SK-N-SH (cell line): ENCODE measurements around the gene ZNF777. TPM values are rescaled to one million over a fixed set of nuclear protein-coding genes. Genes with fewer than 3 reads are reported as not detected.
A peak's percentile ranks its signal among the peaks of the same experiment; 100 is the strongest.

Source experiments
- CTCF ChIA-PET: fragments of 300-600, 350-600 bp; formaldehyde crosslinking; extraction: SDS; loops from one replicate; lab custom pipeline; 2021; lab: Yijun Ruan, JAX
- POLR2A ChIA-PET: fragments of 350-600 bp; sonication (Branson Sonifier 250); formaldehyde crosslinking; extraction: SDS; loops from one replicate; lab custom pipeline; 2020; ENCODE audit warnings: antibody characterized with exemption, inconsistent platforms; lab: Yijun Ruan, JAX
- DNase-seq: peaks from one replicate; pipeline ENCODE4 v3.0.0; 2012
- H2AFZ ChIP-seq: fragments of 200-600 bp; sonication (generic); 2 replicates; pipeline ENCODE4 v1.8.1; 2016; ENCODE audit warnings: antibody characterized with exemption, mild to moderate bottlenecking, low read depth
- H3F3A ChIP-seq: fragments of 200-600 bp; sonication (generic); replicated peaks from 2 replicates; pipeline ENCODE3; 2016; ENCODE audit warnings: antibody characterized with exemption, mild to moderate bottlenecking; ENCODE audit not compliant: insufficient read depth
- H3K27ac ChIP-seq, 2 experiments: fragments of 200-500 bp in 1 of 2; fragments of 200-600 bp in 1 of 2; sonication (Bioruptor generic) in 1 of 2; sonication (generic), shearing (Covaris generic) in 1 of 2; 2 replicates each; pipeline versions ENCODE4 v1.5.1 to v1.6.1; 2014 to 2016; ENCODE audit warnings: low read depth in 2 of 2, inconsistent platforms in 1 of 2, low read length in 1 of 2, mild to moderate bottlenecking in 1 of 2, mixed read lengths in 1 of 2
- H3K27me3 ChIP-seq: fragments of 200-600 bp; sonication (generic), shearing (Covaris generic); 2 replicates; pipeline ENCODE4 v1.6.1; 2016; ENCODE audit warnings: mixed run types; ENCODE audit not compliant: insufficient read depth
- H3K36me3 ChIP-seq, 2 experiments: fragments of 200-500 bp in 1 of 2; fragments of 200-600 bp in 1 of 2; sonication (Bioruptor generic) in 1 of 2; sonication (generic) in 1 of 2; replicated peaks in 1 of 2; 2 replicates each; pipeline versions ENCODE3 to v1.5.1; 2014 to 2016; ENCODE audit warnings: low read length in 1 of 2, mild to moderate bottlenecking in 1 of 2; ENCODE audit not compliant: insufficient read depth in 2 of 2, control insufficient read depth in 1 of 2
- H3K4me1 ChIP-seq, 2 experiments: fragments of 200-500 bp in 1 of 2; fragments of 200-600 bp in 1 of 2; sonication (Bioruptor generic) in 1 of 2; sonication (generic), shearing (Covaris generic) in 1 of 2; 2 replicates each; pipeline versions ENCODE4 v1.5.1 to v1.6.1; 2014 to 2016; ENCODE audit warnings: low read depth in 1 of 2, low read length in 1 of 2, mixed run types in 1 of 2; ENCODE audit not compliant: insufficient read depth in 2 of 2, control insufficient read depth in 1 of 2
- H3K4me2 ChIP-seq: fragments of 200-600 bp; sonication (generic), shearing (Covaris generic); 2 replicates; pipeline ENCODE4 v1.6.1; 2017; ENCODE audit warnings: mixed run types
- H3K4me3 ChIP-seq, 2 experiments: fragments of 200-500 bp in 1 of 2; fragments of 200-600 bp in 1 of 2; sonication (Bioruptor generic) in 1 of 2; sonication (generic), shearing (Covaris generic) in 1 of 2; 2 replicates each; pipeline versions ENCODE4 v1.5.1 to v1.8.1; 2014 to 2016; ENCODE audit warnings: low read depth in 2 of 2, inconsistent platforms in 1 of 2, low read length in 1 of 2, mild to moderate bottlenecking in 1 of 2, mixed read lengths in 1 of 2, moderate library complexity in 1 of 2
- H3K79me2 ChIP-seq: fragments of 200-600 bp; sonication (generic); 2 replicates; pipeline ENCODE4 v1.8.1; 2017; ENCODE audit warnings: mild to moderate bottlenecking; ENCODE audit not compliant: insufficient read depth
- H3K9ac ChIP-seq: fragments of 200-600 bp; sonication (generic); 2 replicates; pipeline ENCODE4 v1.6.1; 2017; ENCODE audit warnings: mixed run types
- H3K9me2 ChIP-seq: fragments of 200-600 bp; sonication (generic); 2 replicates; pipeline ENCODE4 v1.6.1; 2017; ENCODE audit warnings: mixed run types
- H3K9me3 ChIP-seq: fragments of 200-600 bp; sonication (generic); 2 replicates; pipeline ENCODE4 v1.6.1; 2017; ENCODE audit warnings: mixed run types, mild to moderate bottlenecking, moderate library complexity
- H4K20me1 ChIP-seq: fragments of 200-600 bp; sonication (generic); 2 replicates; pipeline ENCODE4 v1.6.1; 2017; ENCODE audit warnings: mild to moderate bottlenecking, mixed run types; ENCODE audit not compliant: insufficient read depth
- CHD2 ChIP-seq: fragments of 150-350 bp; IDR thresholded peaks from 2 replicates; pipeline ENCODE4 v1.6.1; 2018; ENCODE audit warnings: low read length; ENCODE audit not compliant: partially characterized antibody
- FOXJ3 ChIP-seq: sonication (generic); formaldehyde crosslinking; IDR thresholded peaks from 2 replicates; pipeline ENCODE4 v1.5.1; 2020; ENCODE audit warnings: mild to moderate bottlenecking, missing genetic modification reagents
- JUND ChIP-seq: IDR thresholded peaks from 2 replicates; pipeline ENCODE4 v1.4.0; 2012
- MEF2A ChIP-seq: IDR thresholded peaks from 2 replicates; pipeline ENCODE4 v1.4.0; 2012; ENCODE audit warnings: low read depth, borderline replicate concordance
- POLR2AphosphoS5 ChIP-seq: IDR thresholded peaks from 2 replicates; pipeline ENCODE4 v1.6.1; 2012; ENCODE audit warnings: low read depth, low read length
- RCOR1 ChIP-seq: fragments of 150-350 bp; IDR thresholded peaks from 2 replicates; pipeline ENCODE4 v1.6.1; 2017; ENCODE audit warnings: antibody characterized with exemption, low read length
- SIN3A ChIP-seq: IDR thresholded peaks from 2 replicates; pipeline ENCODE4 v1.6.1; 2012; ENCODE audit warnings: low read depth, mild to moderate bottlenecking, low read length, moderate library complexity, borderline replicate concordance
- TCF12 ChIP-seq: IDR thresholded peaks from 2 replicates; pipeline ENCODE4 v1.4.0; 2012
- TEAD4 ChIP-seq: IDR thresholded peaks from 2 replicates; pipeline ENCODE4 v1.4.0; 2012; ENCODE audit warnings: mild to moderate bottlenecking, borderline replicate concordance; ENCODE audit not compliant: insufficient read depth
- WGBS: methylation state at CpG from one replicate; pipeline ENCODE4 v1.1.6; 2017; ENCODE audit warnings: low lambda C conversion rate; 5-methylcytosine and 5-hydroxymethylcytosine counted together
- polyA plus RNA-seq, 3 experiments: library from polyadenylated mRNA; depleted of rRNA; stranded (reverse); fragments of >200 nt; gene quantifications; 2 replicates each; pipeline ENCODE4 v1.2.3, GENCODE V29; 2012
- TF ChIP-seq, protein P1 (sequence below): IDR thresholded peaks from 2 replicates; pipeline ENCODE4; 2012

ZNF777 gene
- polyA plus RNA-seq, 1 of the 3 experiments (the other 2 are of a cell fraction): 6.2 TPM

DNA sequence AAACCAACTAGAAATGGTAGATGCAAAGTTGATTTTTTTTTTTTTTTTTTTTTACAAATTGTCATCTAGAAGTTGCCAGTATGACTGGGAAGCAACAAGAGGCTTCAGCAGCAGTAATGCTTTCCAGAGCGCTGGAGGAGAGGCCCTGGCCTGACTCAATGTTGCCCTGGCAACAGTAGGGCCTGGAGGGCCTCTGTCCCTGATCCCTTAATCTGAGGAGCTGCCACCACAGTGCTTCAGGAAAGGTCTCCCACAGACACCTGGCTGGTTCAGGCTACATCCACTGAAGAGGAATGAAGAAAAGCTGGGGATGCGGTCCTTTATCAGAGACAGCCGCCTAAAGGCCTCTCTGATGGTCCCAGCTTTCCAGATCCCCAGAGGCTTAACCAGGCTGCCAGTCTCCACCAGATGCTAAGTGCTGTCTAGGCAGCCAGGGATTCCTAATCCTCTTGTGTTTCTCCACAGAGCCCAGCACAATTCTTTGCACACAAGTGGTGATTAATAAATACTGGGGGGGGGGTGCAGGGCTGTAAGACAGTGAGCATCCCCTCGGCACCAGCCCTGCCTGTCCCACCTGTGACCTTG lies 33.7 kb downstream of the ZNF777 start:
- Histone ChIP-seq H4K20me1 (no peaks in the 10 kb centered on the region), H3K79me2 (no peaks in the 10 kb centered on the region), H3K4me2 (no peak overlapping the region), H2AFZ (no peak overlapping the region), H3K27ac (0 out of 4 replicates have a peak overlapping the region, but pooled peaks of 1 of the 2 experiments have one; percentile 8), H3K9me2 (no peaks in the 10 kb centered on the region), H3K9ac (no peak overlapping the region), H3K9me3 (no peaks in the 10 kb centered on the region), H3K4me1 (peaks cover 0 to 3% of the 10 kb centered on the region in 2 experiments; a peak in 1 of 4 replicates), H3K36me3 (peaks cover 13 to 21% of the 10 kb centered on the region in 2 experiments), H3K4me3 (no peak overlapping the region), H3K27me3 (no peaks in the 10 kb centered on the region), H3F3A (peaks cover 2% of the 10 kb centered on the region)
- CTCF ChIA-PET: interaction anchor here (1.1 to 1.9 kb wide), 4 partner anchors 20 to 315 kb away, joined by 3 to 8 read pairs (median 4); partner anchors contain the start of gene ZNF777
- peak; percentile 76 for DNase-seq
- POLR2A ChIA-PET: no interaction called here
- 82% methylated on average over 4 of the region's 4 CpGs for WGBS
- TF ChIP-seq, protein P1, sequence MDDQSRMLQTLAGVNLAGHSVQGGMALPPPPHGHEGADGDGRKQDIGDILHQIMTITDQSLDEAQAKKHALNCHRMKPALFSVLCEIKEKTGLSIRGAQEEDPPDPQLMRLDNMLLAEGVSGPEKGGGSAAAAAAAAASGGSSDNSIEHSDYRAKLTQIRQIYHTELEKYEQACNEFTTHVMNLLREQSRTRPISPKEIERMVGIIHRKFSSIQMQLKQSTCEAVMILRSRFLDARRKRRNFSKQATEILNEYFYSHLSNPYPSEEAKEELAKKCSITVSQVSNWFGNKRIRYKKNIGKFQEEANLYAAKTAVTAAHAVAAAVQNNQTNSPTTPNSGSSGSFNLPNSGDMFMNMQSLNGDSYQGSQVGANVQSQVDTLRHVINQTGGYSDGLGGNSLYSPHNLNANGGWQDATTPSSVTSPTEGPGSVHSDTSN: no peak
- no peak for TF ChIP-seq MEF2A
- no peak for TF ChIP-seq JUND
- TF ChIP-seq SIN3A: no peak
- TF ChIP-seq CHD2: no peak
- TF ChIP-seq POLR2AphosphoS5: no peak
- peak; percentile 9; the same call in 1 of the 2 replicates for TF ChIP-seq RCOR1
- no peak for TF ChIP-seq TCF12
- TF ChIP-seq, all 33 proteins: peak for 1

DNA sequence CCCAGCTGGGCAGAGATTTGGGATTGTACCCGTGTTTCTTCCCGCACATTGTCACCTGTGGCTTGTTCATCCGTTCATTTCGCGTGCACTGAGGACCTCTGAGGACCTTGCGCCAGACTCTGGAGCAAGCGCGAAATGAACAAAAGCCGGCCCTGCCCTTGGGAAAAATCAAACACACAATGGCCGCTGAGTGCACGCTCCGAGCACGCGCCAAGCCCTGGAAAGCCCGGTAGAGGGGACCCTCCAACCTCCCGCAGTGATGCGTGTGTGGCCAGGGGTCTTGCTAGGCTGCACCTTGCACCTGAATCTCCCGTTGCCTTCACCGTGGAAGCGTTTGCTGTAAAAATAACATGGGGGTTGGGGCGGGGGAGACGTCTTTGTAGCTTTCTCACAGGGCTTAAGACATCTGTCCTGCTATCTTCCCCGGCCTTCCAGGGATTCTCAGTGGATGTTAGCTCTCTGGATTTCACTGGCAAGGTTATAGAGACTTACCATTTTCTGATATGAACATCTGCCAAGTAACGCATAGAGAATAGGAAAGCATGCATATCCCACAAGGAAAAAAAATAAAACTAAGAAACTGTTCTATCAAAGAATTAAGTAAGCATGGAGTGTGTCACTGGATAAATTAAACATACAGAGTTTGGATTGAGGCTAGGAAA lies 37.3 kb downstream of the ZNF777 start:
- Histone ChIP-seq H2AFZ (no peak overlapping the region), H3K4me3 (no peak overlapping the region), H3K4me2 (no peak overlapping the region), H3K27me3 (no peaks in the 10 kb centered on the region), H3K4me1 (peaks cover 0 to 3% of the 10 kb centered on the region in 2 experiments; a peak in 1 of 4 replicates), H3F3A (peaks cover 2% of the 10 kb centered on the region), H3K79me2 (no peaks in the 10 kb centered on the region), H3K27ac (no peak overlapping the region), H3K36me3 (peaks cover 5 to 8% of the 10 kb centered on the region in 2 experiments), H4K20me1 (no peaks in the 10 kb centered on the region), H3K9ac (no peak overlapping the region), H3K9me2 (no peaks in the 10 kb centered on the region), H3K9me3 (no peaks in the 10 kb centered on the region)
- ChIA-PET POLR2A (no interaction called here), CTCF (interaction anchor here (1.1 to 2.4 kb wide), 9 partner anchors 9 to 319 kb away, joined by 3 to 11 read pairs (median 7); partner anchors contain the start of genes ZNF282, ZNF398 and ZNF783)
- 97% methylated on average over 24 of the region's 24 CpGs for WGBS
- no peak for TF ChIP-seq FOXJ3 (CRISPR knock-in tag)
- no peak for TF ChIP-seq POLR2AphosphoS5
- TF ChIP-seq TEAD4: no peak
- no peak for DNase-seq
